Loucy (cell line): ENCODE data around the gene PAPOLG.

ENCODE experiments used
- CTCF ChIP-seq: fragments of 200-600 bp; sonication (generic); conservative IDR thresholded peaks from 2 replicates; pipeline ENCODE4 v1.5.1; 2014; ENCODE audit warnings: mild to moderate bottlenecking, antibody characterized with exemption, low read length
- EZH2phosphoT487 ChIP-seq: fragments of 200-600 bp; IDR thresholded peaks from 2 replicates; pipeline ENCODE4 v1.6.1; 2018; ENCODE audit warnings: antibody characterized with exemption, mild to moderate bottlenecking, moderate library complexity, borderline replicate concordance

GRCh38 chr2:60808330-60808801 lies 52.3 kb downstream of the PAPOLG start:
- TF ChIP-seq CTCF (no peak), EZH2phosphoT487 (no peak)
